ENCODE results near the gene ETF1.

The ETF1 gene

GRCh38 chr5:138457531-138458275, 85.3 kb downstream of the ETF1 start:
- Mint-ChIP-seq H3K27me3 (no peaks in the 10 kb centered on the region), H3K4me3 (peak overlapping the region; percentile 77 to 92), H3K9me3 (no peaks in the 10 kb centered on the region), H3K4me1 (peaks cover 52% of the 10 kb centered on the region), H3K27ac (peak overlapping the region; percentile 55 to 80)
- DNase-seq (no peak), ATAC-seq (no peak)

Data from stimulated activated naive CD8-positive, alpha-beta T cell treated with anti-CD3 and anti-CD28 coated beads, Interleukin-15, amount 100 ng/mL, for 72 hours (primary cell).